Astrocyte (in vitro differentiated cells and primary cell): ENCODE data around the gene SORT1. TPM values are rescaled to one million over a fixed set of nuclear protein-coding genes. Genes with fewer than 3 reads are reported as not detected.
A peak's percentile ranks its signal among the peaks of the same experiment; 100 is the strongest.

Experiments used
- DNase-seq: peaks from one replicate; pipeline ENCODE4 v3.0.0-alpha.2; 2010; ENCODE audit warnings: low read depth
- FAIRE-seq: peaks from 2 replicates; lab custom pipeline; 2011; peaks lifted over from hg19 to GRCh38; lab: Jason Lieb, UNC
- H2AFZ ChIP-seq: 2 replicates; pipeline ENCODE4 v1.6.0; 2012; ENCODE audit warnings: low read depth, low read length, inconsistent platforms
- H3K27ac ChIP-seq: 2 replicates; pipeline ENCODE4 v1.5.1; 2011; ENCODE audit warnings: low read depth, low read length, inconsistent platforms
- H3K27me3 ChIP-seq: 2 replicates; pipeline ENCODE4 v1.6.0; 2011; ENCODE audit warnings: low read length, inconsistent platforms; ENCODE audit not compliant: insufficient read depth
- H3K36me3 ChIP-seq: 2 replicates; pipeline ENCODE4 v1.5.1; 2011; ENCODE audit warnings: low read length, inconsistent platforms; ENCODE audit not compliant: insufficient read depth
- H3K4me1 ChIP-seq: 2 replicates; pipeline ENCODE4 v1.5.1; 2011; ENCODE audit warnings: low read length, inconsistent platforms; ENCODE audit not compliant: insufficient read depth
- H3K4me2 ChIP-seq: 2 replicates; pipeline ENCODE4 v1.6.0; 2012; ENCODE audit warnings: low read length, inconsistent platforms
- H3K4me3 ChIP-seq: 2 replicates; pipeline ENCODE4 v1.5.1; 2011; ENCODE audit warnings: low read depth, mild to moderate bottlenecking, low read length, inconsistent platforms; ENCODE audit not compliant: insufficient read depth
- H3K79me2 ChIP-seq: 2 replicates; pipeline ENCODE4 v1.6.0; 2012; ENCODE audit warnings: mild to moderate bottlenecking, low read length, inconsistent platforms; ENCODE audit not compliant: insufficient read depth
- H3K9ac ChIP-seq: 2 replicates; pipeline ENCODE4 v1.6.0; 2012; ENCODE audit warnings: mild to moderate bottlenecking, low read length, inconsistent platforms
- H3K9me3 ChIP-seq: 2 replicates; pipeline ENCODE4 v1.5.1; 2012; ENCODE audit warnings: low read depth, mild to moderate bottlenecking, low read length, inconsistent platforms; ENCODE audit not compliant: insufficient read depth
- H4K20me1 ChIP-seq: 2 replicates; pipeline ENCODE4 v1.6.0; 2012; ENCODE audit warnings: low read length, inconsistent platforms; ENCODE audit not compliant: insufficient read depth
- H3K27ac Mint-ChIP-seq: one replicate; pipeline ENCODE4 v1.8.0; 2021; ENCODE audit warnings: mild to moderate bottlenecking, mixed read lengths; ENCODE audit not compliant: unreplicated experiment
- H3K27me3 Mint-ChIP-seq: one replicate; pipeline ENCODE4 v1.8.0; 2021; ENCODE audit warnings: low read depth, mixed read lengths; ENCODE audit not compliant: unreplicated experiment
- H3K36me3 Mint-ChIP-seq: one replicate; pipeline ENCODE4 v1.8.0; 2021; ENCODE audit warnings: low read depth, mixed read lengths; ENCODE audit not compliant: unreplicated experiment
- H3K4me1 Mint-ChIP-seq: one replicate; pipeline ENCODE4 v1.8.0; 2021; ENCODE audit warnings: low read depth, mixed read lengths; ENCODE audit not compliant: unreplicated experiment
- H3K4me3 Mint-ChIP-seq: one replicate; pipeline ENCODE4 v1.8.0; 2021; ENCODE audit warnings: mild to moderate bottlenecking, moderate library complexity, mixed read lengths; ENCODE audit not compliant: unreplicated experiment
- H3K9me3 Mint-ChIP-seq: one replicate; pipeline ENCODE4 v1.8.0; 2021; ENCODE audit warnings: mild to moderate bottlenecking, mixed read lengths; ENCODE audit not compliant: unreplicated experiment
- CTCF ChIP-seq: IDR thresholded peaks from 2 replicates; pipeline ENCODE4 v1.5.1; 2011; ENCODE audit warnings: low read depth, mild to moderate bottlenecking, inconsistent platforms, low read length, moderate library complexity; ENCODE audit not compliant: insufficient read depth
- EZH2 ChIP-seq: IDR thresholded peaks from 2 replicates; pipeline ENCODE4 v1.6.1; 2012; ENCODE audit warnings: mild to moderate bottlenecking, low read length, inconsistent platforms; ENCODE audit not compliant: insufficient read depth
- total RNA-seq: library from RNA; stranded (reverse); gene quantifications from 2 replicates; pipeline ENCODE4 v1.2.1, GENCODE V29; 2021

Gene SORT1
- total RNA-seq, 1 donor from 2014 or later, result 135 TPM

GRCh38 chr1:109370712-109371340 lies 26.9 kb downstream of the SORT1 start:
- peaks cover 45% of the 10 kb centered on the region for H3K4me1 Mint-ChIP-seq
- peak overlapping the region; percentile 83 for H3K9ac ChIP-seq

GRCh38 chr1:109369167-109369746 lies 28.5 kb downstream of the SORT1 start:
- TF ChIP-seq EZH2 (no peak), CTCF (no peak)
- H3K9me3 ChIP-seq, result no peaks in the 10 kb centered on the region
- Mint-ChIP-seq H3K4me3 (peak overlapping the region; percentile 50), H3K9me3 (no peaks in the 10 kb centered on the region), H3K4me1 (peaks cover 40% of the 10 kb centered on the region), H3K36me3 (peaks cover 12% of the 10 kb centered on the region), H3K27ac (peak overlapping the region; percentile 97), H3K27me3 (no peaks in the 10 kb centered on the region)
- peaks cover 28% of the 10 kb centered on the region for H3K79me2 ChIP-seq
- peak overlapping the region; percentile 95 for H3K27ac ChIP-seq
- no peak overlapping the region for H2AFZ ChIP-seq
- peak; percentile 64 for DNase-seq
- peaks cover 38% of the 10 kb centered on the region for H3K4me1 ChIP-seq
- no peaks in the 10 kb centered on the region for H4K20me1 ChIP-seq
- peak overlapping the region; percentile 31 for H3K9ac ChIP-seq
- no peak overlapping the region for H3K4me3 ChIP-seq
- peaks cover 5% of the 10 kb centered on the region for H3K36me3 ChIP-seq
- no peaks in the 10 kb centered on the region for H3K27me3 ChIP-seq
- H3K4me2 ChIP-seq, result peak overlapping the region; percentile 34
- no peak for FAIRE-seq

More at GRCh38 chr1:109370712-109371340, 26.9 kb downstream of the SORT1 start:
- Mint-ChIP-seq H3K4me3 (peak overlapping the region; percentile 9), H3K9me3 (no peaks in the 10 kb centered on the region), H3K27me3 (no peaks in the 10 kb centered on the region), H3K36me3 (peaks cover 11% of the 10 kb centered on the region), H3K27ac (peak overlapping the region; percentile 99)
- DNase-seq (peak; percentile 96), FAIRE-seq (peak; percentile 84)
- Histone ChIP-seq H3K27ac (peak overlapping the region; percentile 95), H3K4me3 (peak overlapping the region; percentile 52), H3K4me1 (peaks cover 38% of the 10 kb centered on the region), H3K79me2 (peaks cover 41% of the 10 kb centered on the region), H3K27me3 (no peaks in the 10 kb centered on the region), H2AFZ (no peak overlapping the region), H4K20me1 (no peaks in the 10 kb centered on the region), H3K4me2 (peak overlapping the region; percentile 86), H3K36me3 (peaks cover 3% of the 10 kb centered on the region), H3K9me3 (no peaks in the 10 kb centered on the region)
- no peak for TF ChIP-seq EZH2
- no peak for TF ChIP-seq CTCF

GRCh38 chr1:109368464-109368863 lies 29.3 kb downstream of the SORT1 start:
- H3K4me2 ChIP-seq, result no peak overlapping the region
- no peak overlapping the region for H3K4me3 ChIP-seq
- no peak overlapping the region for H2AFZ ChIP-seq
- FAIRE-seq, result no peak
- H3K27me3 ChIP-seq, result no peaks in the 10 kb centered on the region
- H3K9me3 ChIP-seq, result no peaks in the 10 kb centered on the region
- Mint-ChIP-seq H3K27ac (peak overlapping the region; percentile 97), H3K36me3 (peaks cover 12% of the 10 kb centered on the region), H3K4me3 (no peak overlapping the region), H3K9me3 (no peaks in the 10 kb centered on the region), H3K4me1 (peaks cover 40% of the 10 kb centered on the region), H3K27me3 (no peaks in the 10 kb centered on the region)
- peak overlapping the region; percentile 95 for H3K27ac ChIP-seq
- peaks cover 5% of the 10 kb centered on the region for H3K36me3 ChIP-seq
- no peak overlapping the region for H3K9ac ChIP-seq
- no peak for TF ChIP-seq CTCF
- TF ChIP-seq EZH2, result no peak
- peaks cover 38% of the 10 kb centered on the region for H3K4me1 ChIP-seq
- H3K79me2 ChIP-seq, result peaks cover 20% of the 10 kb centered on the region
- no peaks in the 10 kb centered on the region for H4K20me1 ChIP-seq
- DNase-seq, result no peak
